Measurements from ENCODE around the gene ZNF639.

- TF ChIP-seq CTCF (IDR thresholded peaks at IDR 0.05) (no peak), POLR2A (IDR thresholded peaks at IDR 0.05) (no peak)
Measured at GRCh38 chr3:179278932-179279693, 43.7 kb upstream of the ZNF639 start.

Measured in thyroid gland (tissue), 4 donors.